Measurements from ENCODE around the gene PARP9.
A peak's percentile ranks its signal among the peaks of the same experiment; 100 is the strongest.

PARP9 gene

DNA sequence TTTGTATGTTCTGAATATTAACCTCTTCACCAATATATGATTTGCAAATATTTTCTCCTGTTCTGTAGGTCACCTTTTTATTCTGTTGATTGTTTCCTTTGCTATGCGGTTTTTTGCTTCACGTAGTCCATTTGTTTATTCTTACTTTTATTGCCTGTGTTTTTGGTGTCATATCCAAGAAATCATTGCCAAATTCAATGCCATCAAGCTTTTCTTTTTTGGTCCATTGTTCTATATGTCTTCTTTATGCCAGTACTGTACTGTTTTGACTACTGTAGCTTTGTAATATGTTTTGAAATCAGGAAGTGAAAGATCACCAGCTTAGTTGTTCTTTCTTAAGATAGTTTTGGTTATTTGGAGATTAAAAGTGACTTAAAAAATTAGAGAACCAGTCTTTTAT lies 17.5 kb upstream of the PARP9 start:
- Histone ChIP-seq H2AFZ (ENCODE audit: low read depth, low read length) (no peak overlapping the region), H3K9me3 (ENCODE audit: insufficient read depth, low read length) (peaks cover 29% of the 10 kb centered on the region)

DNA sequence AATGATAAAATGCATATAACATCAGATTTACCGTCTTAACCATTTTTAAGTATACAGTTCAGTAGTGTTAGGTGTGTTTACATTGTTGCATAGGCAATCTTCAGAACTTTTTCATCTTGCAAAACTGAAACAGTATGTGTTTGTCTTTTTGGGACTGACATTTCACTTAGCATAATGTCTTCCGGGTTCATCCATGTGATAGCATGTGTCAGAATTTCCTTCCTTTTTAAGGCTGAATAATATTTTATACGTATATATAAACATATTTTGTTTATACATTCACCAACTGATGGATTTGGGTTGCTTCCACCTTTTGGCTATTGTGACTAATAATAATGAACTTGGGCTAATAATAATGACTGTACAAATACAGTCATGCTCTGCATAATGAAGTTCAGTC lies 16.4 kb upstream of the PARP9 start:
- Histone ChIP-seq H3K36me3 (replicated peaks; ENCODE audit: low read depth, low read length) (peaks cover 55% of the 10 kb centered on the region), H3K4me3 (ENCODE audit: low read length) (peak overlapping the region; percentile 27), H3K4me1 (ENCODE audit: low read length) (peaks cover 33% of the 10 kb centered on the region), H3K79me2 (ENCODE audit: low read length) (peaks cover 82% of the 10 kb centered on the region), H3K9ac (ENCODE audit: low read length) (0 out of 2 replicates have a peak overlapping the region, but pooled peaks have one; percentile 3), H4K20me1 (ENCODE audit: insufficient read depth, low read length) (no peaks in the 10 kb centered on the region), H3K4me2 (ENCODE audit: low read length) (peak overlapping the region; percentile 54), H3K27ac (ENCODE audit: low read length) (peak overlapping the region; percentile 97), H3K9me3 (ENCODE audit: insufficient read depth, low read length) (peaks cover 29% of the 10 kb centered on the region), H3K27me3 (ENCODE audit: low read depth, low read length) (no peaks in the 10 kb centered on the region), H2AFZ (ENCODE audit: low read depth, low read length) (no peak overlapping the region)
- TF ChIP-seq, protein P1, sequence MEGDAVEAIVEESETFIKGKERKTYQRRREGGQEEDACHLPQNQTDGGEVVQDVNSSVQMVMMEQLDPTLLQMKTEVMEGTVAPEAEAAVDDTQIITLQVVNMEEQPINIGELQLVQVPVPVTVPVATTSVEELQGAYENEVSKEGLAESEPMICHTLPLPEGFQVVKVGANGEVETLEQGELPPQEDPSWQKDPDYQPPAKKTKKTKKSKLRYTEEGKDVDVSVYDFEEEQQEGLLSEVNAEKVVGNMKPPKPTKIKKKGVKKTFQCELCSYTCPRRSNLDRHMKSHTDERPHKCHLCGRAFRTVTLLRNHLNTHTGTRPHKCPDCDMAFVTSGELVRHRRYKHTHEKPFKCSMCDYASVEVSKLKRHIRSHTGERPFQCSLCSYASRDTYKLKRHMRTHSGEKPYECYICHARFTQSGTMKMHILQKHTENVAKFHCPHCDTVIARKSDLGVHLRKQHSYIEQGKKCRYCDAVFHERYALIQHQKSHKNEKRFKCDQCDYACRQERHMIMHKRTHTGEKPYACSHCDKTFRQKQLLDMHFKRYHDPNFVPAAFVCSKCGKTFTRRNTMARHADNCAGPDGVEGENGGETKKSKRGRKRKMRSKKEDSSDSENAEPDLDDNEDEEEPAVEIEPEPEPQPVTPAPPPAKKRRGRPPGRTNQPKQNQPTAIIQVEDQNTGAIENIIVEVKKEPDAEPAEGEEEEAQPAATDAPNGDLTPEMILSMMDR (IDR thresholded peaks at IDR 0.05; ENCODE audit: low read depth, low read length), result no peak
- TF ChIP-seq EZH2phosphoT487 (IDR thresholded peaks at IDR 0.05; ENCODE audit: low read depth), result no peak

More for the DNA sequence above, 17.5 kb upstream of the PARP9 start:
- H3K4me3 ChIP-seq (ENCODE audit: low read length), result no peak overlapping the region
- TF ChIP-seq, protein P1 (IDR thresholded peaks at IDR 0.05; ENCODE audit: low read depth, low read length), result no peak
- no peak for TF ChIP-seq EZH2phosphoT487 (IDR thresholded peaks at IDR 0.05; ENCODE audit: low read depth)
- no peak overlapping the region for H3K4me2 ChIP-seq (ENCODE audit: low read length)
- H3K79me2 ChIP-seq (ENCODE audit: low read length), result peaks cover 94% of the 10 kb centered on the region
- H3K27ac ChIP-seq (ENCODE audit: low read length), result no peak overlapping the region
- peaks cover 38% of the 10 kb centered on the region for H3K4me1 ChIP-seq (ENCODE audit: low read length)
- no peaks in the 10 kb centered on the region for H4K20me1 ChIP-seq (ENCODE audit: insufficient read depth, low read length)
- peaks cover 65% of the 10 kb centered on the region for H3K36me3 ChIP-seq (replicated peaks; ENCODE audit: low read depth, low read length)
- no peaks in the 10 kb centered on the region for H3K27me3 ChIP-seq (ENCODE audit: low read depth, low read length)
- no peak overlapping the region for H3K9ac ChIP-seq (ENCODE audit: low read length)

DNA sequence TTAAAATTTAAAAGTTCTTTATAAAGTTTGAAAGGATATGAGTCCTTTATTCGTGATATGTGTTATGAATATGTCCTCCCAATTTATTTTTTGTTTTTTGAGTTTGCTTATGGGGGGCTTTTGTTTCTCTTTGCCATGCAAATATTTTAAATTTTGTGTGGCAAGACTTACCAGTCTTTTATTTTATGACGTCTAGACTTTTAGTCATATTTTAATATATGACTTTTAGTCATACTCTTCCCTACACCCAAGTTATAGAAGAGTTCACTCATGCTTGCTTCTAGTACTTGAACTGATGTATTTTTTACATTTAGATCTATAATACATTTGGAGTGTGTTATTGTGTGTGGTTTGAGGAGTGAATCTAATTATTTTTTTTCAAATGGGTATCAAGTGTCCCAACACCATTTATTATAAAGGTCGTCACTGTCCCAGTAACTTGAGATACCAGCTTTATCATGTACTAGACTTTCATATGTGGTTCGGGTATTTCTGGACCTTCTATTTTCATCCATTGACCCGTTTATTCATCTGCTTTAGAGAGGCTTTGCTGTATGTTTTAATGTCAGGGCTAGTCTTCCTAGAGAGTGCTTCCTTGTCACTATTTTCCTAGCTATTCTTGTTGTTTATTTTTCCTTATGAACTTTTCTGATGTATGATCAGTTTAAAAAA lies 14.1 kb upstream of the PARP9 start:
- H3K4me2 ChIP-seq (ENCODE audit: low read length), result peak overlapping the region; percentile 80
- TF ChIP-seq, protein P1 (IDR thresholded peaks at IDR 0.05; ENCODE audit: low read depth, low read length), result no peak
- no peak for TF ChIP-seq EZH2phosphoT487 (IDR thresholded peaks at IDR 0.05; ENCODE audit: low read depth)
- H3K4me1 ChIP-seq (ENCODE audit: low read length), result peaks cover 50% of the 10 kb centered on the region
- peaks cover 74% of the 10 kb centered on the region for H3K79me2 ChIP-seq (ENCODE audit: low read length)
- H3K27me3 ChIP-seq (ENCODE audit: low read depth, low read length), result no peaks in the 10 kb centered on the region
- peak overlapping the region; percentile 97 for H3K27ac ChIP-seq (ENCODE audit: low read length)
- peak overlapping the region; percentile 86 for H3K4me3 ChIP-seq (ENCODE audit: low read length)
- no peak overlapping the region for H2AFZ ChIP-seq (ENCODE audit: low read depth, low read length)
- H4K20me1 ChIP-seq (ENCODE audit: insufficient read depth, low read length), result no peaks in the 10 kb centered on the region
- H3K9me3 ChIP-seq (ENCODE audit: insufficient read depth, low read length), result peaks cover 22% of the 10 kb centered on the region
- peaks cover 45% of the 10 kb centered on the region for H3K36me3 ChIP-seq (replicated peaks; ENCODE audit: low read depth, low read length)
- peak overlapping the region; percentile 98 for H3K9ac ChIP-seq (ENCODE audit: low read length)

DNA sequence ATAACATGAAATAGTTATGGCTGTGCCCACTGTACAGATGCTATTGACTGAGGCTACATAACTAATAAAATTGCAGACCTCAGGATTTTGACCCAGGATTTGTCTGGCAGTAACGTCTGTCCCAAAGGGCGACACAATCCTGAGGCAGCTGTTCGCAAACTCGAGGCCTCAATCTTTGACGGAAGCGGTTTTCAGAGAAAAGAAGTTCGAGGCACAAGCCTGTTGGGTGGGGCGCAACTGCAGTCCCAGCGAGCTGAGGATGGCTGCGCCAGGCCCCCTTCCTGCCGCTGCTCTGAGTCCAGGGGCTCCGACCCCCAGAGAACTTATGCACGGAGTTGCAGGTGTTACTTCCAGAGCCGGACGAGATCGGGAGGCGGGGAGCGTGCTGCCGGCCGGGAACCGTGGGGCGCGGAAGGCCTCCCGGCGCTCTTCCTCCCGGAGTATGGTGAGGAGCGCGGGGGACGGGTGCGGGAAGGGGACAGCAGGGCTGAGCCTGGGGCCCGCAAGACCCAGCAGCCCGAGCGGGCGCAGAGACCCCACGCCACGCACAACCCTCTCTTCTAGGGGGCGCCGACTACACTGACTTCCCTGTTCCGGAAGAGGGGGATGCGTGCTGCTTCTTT lies 13.4 kb upstream of the PARP9 start, which contains the start of gene PARP15:
Gene PARP15 (plus strand): TSS at position 242 of the 623 bp plus-strand sequence. CDS start 18 bp downstream, at position 260.
- no peaks in the 10 kb centered on the region for H4K20me1 ChIP-seq (ENCODE audit: insufficient read depth, low read length)
- peak within 1 kb of the TSS; percentile 98 for H3K9ac ChIP-seq (ENCODE audit: low read length)
- H3K4me1 ChIP-seq (ENCODE audit: low read length), result peaks cover 57% of the 10 kb centered on the region
- peak within 1 kb of the TSS; percentile 80 for H3K4me2 ChIP-seq (ENCODE audit: low read length)
- H3K36me3 ChIP-seq (replicated peaks; ENCODE audit: low read depth, low read length), result peaks cover 44% of the 10 kb centered on the region
- peaks cover 20% of the 10 kb centered on the region for H3K9me3 ChIP-seq (ENCODE audit: insufficient read depth, low read length)
- TF ChIP-seq EZH2phosphoT487 (IDR thresholded peaks at IDR 0.05; ENCODE audit: low read depth), result no peak
- TF ChIP-seq, protein P1 (IDR thresholded peaks at IDR 0.05; ENCODE audit: low read depth, low read length), result peak; percentile 29
- H3K79me2 ChIP-seq (ENCODE audit: low read length), result peaks cover 68% of the 10 kb centered on the region
- no peaks in the 10 kb centered on the region for H3K27me3 ChIP-seq (ENCODE audit: low read depth, low read length)
- peak within 1 kb of the TSS; percentile 97 for H3K27ac ChIP-seq (ENCODE audit: low read length)
- no peak within 1 kb of the TSS for H2AFZ ChIP-seq (ENCODE audit: low read depth, low read length)
- H3K4me3 ChIP-seq (ENCODE audit: low read length), result peak within 1 kb of the TSS; percentile 86

All from OCI-LY3 (cell line).